NT2/D1 (cell line): ENCODE data around the gene MYO1D.

Source experiments
- SUZ12 ChIP-seq: IDR thresholded peaks from 2 replicates; pipeline ENCODE4 v1.6.1; 2011; ENCODE audit not compliant: insufficient read length, insufficient read depth; ENCODE audit errors: extremely low read depth
- YY1 ChIP-seq: IDR thresholded peaks from 2 replicates; pipeline ENCODE4 v1.6.1; 2011; ENCODE audit not compliant: insufficient read length, insufficient read depth
- ZNF274 ChIP-seq: IDR thresholded peaks from 2 replicates; pipeline ENCODE4 v1.6.1; 2011; ENCODE audit warnings: mild to moderate bottlenecking, low read depth, low read length

DNA sequence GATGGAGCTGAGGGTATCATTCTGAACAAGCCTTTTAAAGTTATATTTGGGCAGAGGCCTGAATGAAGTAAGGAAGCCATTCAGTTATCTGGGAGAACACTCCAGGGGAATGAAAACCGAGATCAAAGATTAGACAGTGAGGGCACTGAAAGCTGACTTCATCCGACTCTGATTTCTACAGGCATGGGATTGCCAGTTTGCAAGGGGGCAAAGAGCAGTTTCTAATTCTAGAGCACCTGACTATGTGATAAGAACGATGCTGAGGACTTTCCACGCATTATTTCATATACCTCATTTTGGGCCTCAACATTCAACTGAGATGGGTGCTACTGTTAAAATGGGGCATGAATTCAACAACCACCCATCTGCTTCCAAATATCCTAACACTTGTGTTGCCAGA is 254.4 kb downstream of the MYO1D start:
- TF ChIP-seq YY1 = no peak
- TF ChIP-seq SUZ12 = no peak
- TF ChIP-seq ZNF274 = no peak
